NCI-H82 (cell line): ENCODE results near the gene RALGDS.
"Not testable (repeated sequence)": the region's sequence is repeated elsewhere in the genome, so short reads cannot be mapped to it uniquely, and the experiment has no call there.

Experiments used
- DNase-seq: peaks from one replicate; lab custom pipeline; 2025; lab: John Stamatoyannopoulos, UW

RALGDS gene

GRCh38 chr9:133067813-133068212 lies 53.2 kb downstream of the RALGDS start:
- DNase-seq = no peak

GRCh38 chr9:133067006-133067405 lies 54.0 kb downstream of the RALGDS start:
- DNase-seq = no peak

GRCh38 chr9:133066181-133066983 lies 54.7 kb downstream of the RALGDS start:
- DNase-seq = no peak

GRCh38 chr9:133065070-133065388 lies 56.0 kb downstream of the RALGDS start:
- DNase-seq = no peak

- DNase-seq = no peak
Measured at GRCh38 chr9:133064241-133065069, 56.6 kb downstream of the RALGDS start.

GRCh38 chr9:133063500-133064231 lies 57.4 kb downstream of the RALGDS start:
- no peak for DNase-seq

GRCh38 chr9:133063159-133063499 lies 57.9 kb downstream of the RALGDS start:
- no peak for DNase-seq

- not testable (repeated sequence) for DNase-seq
Measured at GRCh38 chr9:133062569-133062968, 58.5 kb downstream of the RALGDS start.

- not testable (repeated sequence) for DNase-seq
Measured at GRCh38 chr9:133061764-133062145, 59.3 kb downstream of the RALGDS start, which contains the start of gene CEL. Gene CEL (plus strand): TSS chr9:133061981. CDS start chr9:133062003, 22 bp downstream.

- DNase-seq = not testable (repeated sequence)
Measured at GRCh38 chr9:133061019-133061763, 59.8 kb downstream of the RALGDS start.

- DNase-seq = no peak
Measured at GRCh38 chr9:133060417-133060841, 60.6 kb downstream of the RALGDS start.

- no peak for DNase-seq
Measured at GRCh38 chr9:133059623-133060022, 61.4 kb downstream of the RALGDS start.

- no peak for DNase-seq
Measured at GRCh38 chr9:133058550-133059320, 62.3 kb downstream of the RALGDS start.

GRCh38 chr9:133058071-133058470 lies 63.0 kb downstream of the RALGDS start:
- DNase-seq = no peak

- DNase-seq = no peak
Measured at GRCh38 chr9:133057553-133057952, 63.5 kb downstream of the RALGDS start.

GRCh38 chr9:133057006-133057405 lies 64.0 kb downstream of the RALGDS start:
- no peak for DNase-seq

GRCh38 chr9:133056533-133056932 lies 64.5 kb downstream of the RALGDS start:
- no peak for DNase-seq

GRCh38 chr9:133055788-133056420 lies 65.1 kb downstream of the RALGDS start:
- DNase-seq = no peak

GRCh38 chr9:133054966-133055365 lies 66.1 kb downstream of the RALGDS start:
- DNase-seq = no peak

GRCh38 chr9:133054194-133054890 lies 66.7 kb downstream of the RALGDS start:
- DNase-seq = no peak
